ENCODE data around the gene HJV.

The HJV gene

DNA sequence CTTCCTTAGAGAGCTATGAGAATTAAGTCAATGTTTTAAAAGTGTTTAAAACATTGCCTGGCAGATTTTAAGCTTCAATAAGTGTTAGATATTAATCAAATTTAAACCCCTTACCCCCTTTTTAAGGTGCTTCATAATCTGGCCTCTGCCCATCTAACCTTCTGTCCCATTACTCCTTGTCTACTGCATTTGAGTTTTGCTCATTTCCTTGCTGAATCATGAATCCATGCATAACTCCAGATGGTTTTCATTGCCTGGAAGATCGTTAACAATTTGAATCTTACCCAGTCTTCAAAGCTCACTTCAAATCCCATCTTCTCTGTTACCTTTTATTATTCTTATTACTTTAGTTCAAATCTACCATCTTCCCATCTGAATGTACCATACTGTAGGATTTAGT is 4.6 kb downstream of the HJV start:
- no peak overlapping the region for H3K27ac ChIP-seq (ENCODE audit: low read depth, low read length)
- peaks cover 4% of the 10 kb centered on the region for H3K27me3 ChIP-seq (ENCODE audit: control insufficient read depth, insufficient read depth, low read length)
- H3K4me3 ChIP-seq (ENCODE audit: low read length), result no peak overlapping the region
- no peak overlapping the region for H3K9ac ChIP-seq (ENCODE audit: low read length)
- no peaks in the 10 kb centered on the region for H3K36me3 ChIP-seq (ENCODE audit: control insufficient read depth, insufficient read depth, low read length)
- no peaks in the 10 kb centered on the region for H3K4me1 ChIP-seq (ENCODE audit: control insufficient read depth, insufficient read depth, low read length)

DNA sequence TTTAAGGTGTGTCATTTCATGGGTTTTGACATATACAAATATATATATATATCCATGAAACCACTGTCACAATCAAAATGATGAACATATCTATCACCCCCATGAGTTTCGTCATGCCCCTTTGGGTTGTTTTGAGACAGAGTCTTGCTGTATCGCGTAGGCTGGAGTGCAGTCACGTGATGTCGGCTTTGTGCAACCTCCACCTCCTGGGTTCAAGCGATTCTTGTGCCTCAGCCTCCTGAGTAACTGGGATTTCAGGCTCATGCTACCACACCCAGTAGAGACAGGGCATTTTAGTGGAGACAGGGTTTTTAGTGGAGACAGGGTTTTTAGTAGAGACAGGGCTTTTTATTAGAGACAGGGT is 8.0 kb downstream of the HJV start:
- Histone ChIP-seq H3K27ac (ENCODE audit: low read depth, low read length) (no peak overlapping the region), H3K36me3 (ENCODE audit: control insufficient read depth, insufficient read depth, low read length) (no peaks in the 10 kb centered on the region), H3K4me3 (ENCODE audit: low read length) (no peak overlapping the region), H3K9ac (ENCODE audit: low read length) (no peak overlapping the region), H3K4me1 (ENCODE audit: control insufficient read depth, insufficient read depth, low read length) (no peaks in the 10 kb centered on the region), H3K27me3 (ENCODE audit: control insufficient read depth, insufficient read depth, low read length) (no peaks in the 10 kb centered on the region)

- Histone ChIP-seq H3K9ac (ENCODE audit: low read length) (no peak overlapping the region), H3K27ac (ENCODE audit: low read depth, low read length) (no peak overlapping the region)
Measured at GRCh38 chr1:146012703-146013558, 8.6 kb downstream of the HJV start.

GRCh38 chr1:146010126-146010738 is 11.3 kb downstream of the HJV start:
- Histone ChIP-seq H3K36me3 (ENCODE audit: control insufficient read depth, insufficient read depth, low read length) (no peaks in the 10 kb centered on the region), H3K4me3 (ENCODE audit: low read length) (no peak overlapping the region), H3K27me3 (ENCODE audit: control insufficient read depth, insufficient read depth, low read length) (no peaks in the 10 kb centered on the region), H3K4me1 (ENCODE audit: control insufficient read depth, insufficient read depth, low read length) (peaks cover 2% of the 10 kb centered on the region), H3K9ac (ENCODE audit: low read length) (no peak overlapping the region), H3K27ac (ENCODE audit: low read depth, low read length) (no peak overlapping the region)

More at GRCh38 chr1:146012703-146013558, 8.6 kb downstream of the HJV start:
- H3K36me3 ChIP-seq (ENCODE audit: control insufficient read depth, insufficient read depth, low read length), result no peaks in the 10 kb centered on the region
- H3K4me3 ChIP-seq (ENCODE audit: low read length), result no peak overlapping the region
- H3K27me3 ChIP-seq (ENCODE audit: control insufficient read depth, insufficient read depth, low read length), result no peaks in the 10 kb centered on the region
- H3K4me1 ChIP-seq (ENCODE audit: control insufficient read depth, insufficient read depth, low read length), result no peaks in the 10 kb centered on the region

DNA sequence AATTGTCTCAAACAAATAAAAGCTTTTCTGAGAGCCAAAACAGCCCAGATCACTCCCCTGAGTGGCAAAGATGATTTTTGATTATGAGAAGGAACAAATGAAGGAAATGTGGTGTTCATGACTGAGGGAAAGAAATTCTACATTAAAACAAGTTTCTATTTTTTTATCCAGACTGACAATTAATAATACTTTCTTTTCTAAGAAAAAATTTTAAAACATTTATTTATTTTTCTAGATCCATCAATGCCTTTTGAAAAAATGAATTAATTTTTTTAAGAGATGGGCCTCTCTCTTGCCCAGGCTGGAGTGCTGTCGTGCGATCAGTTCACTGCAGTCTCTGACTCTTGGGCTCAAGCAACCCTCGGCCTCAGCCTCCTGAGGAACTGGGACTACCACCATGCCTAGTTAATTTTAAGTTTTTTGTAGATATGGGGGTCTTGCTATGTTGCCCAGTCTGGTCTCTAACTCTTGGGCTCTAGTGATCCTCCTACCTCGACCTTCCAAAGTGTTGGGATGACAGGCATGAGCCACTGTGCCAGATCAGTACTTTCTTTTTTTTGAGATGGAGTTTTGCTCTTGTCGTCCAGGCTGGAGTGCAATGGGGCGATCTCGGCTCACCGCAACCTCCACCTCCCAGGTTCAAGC is 13.9 kb downstream of the HJV start:
- Histone ChIP-seq H3K4me1 (ENCODE audit: control insufficient read depth, insufficient read depth, low read length) (peaks cover 2% of the 10 kb centered on the region), H3K9ac (ENCODE audit: low read length) (no peak overlapping the region), H3K27ac (ENCODE audit: low read depth, low read length) (peak overlapping the region; percentile 46), H3K27me3 (ENCODE audit: control insufficient read depth, insufficient read depth, low read length) (no peaks in the 10 kb centered on the region), H3K36me3 (ENCODE audit: control insufficient read depth, insufficient read depth, low read length) (no peaks in the 10 kb centered on the region), H3K4me3 (ENCODE audit: low read length) (no peak overlapping the region)

- H3K27me3 ChIP-seq (ENCODE audit: control insufficient read depth, insufficient read depth, low read length), result no peaks in the 10 kb centered on the region
- peaks cover 16% of the 10 kb centered on the region for H3K4me1 ChIP-seq (ENCODE audit: control insufficient read depth, insufficient read depth, low read length)
- no peak overlapping the region for H3K9ac ChIP-seq (ENCODE audit: low read length)
- no peak overlapping the region for H3K27ac ChIP-seq (ENCODE audit: low read depth, low read length)
- H3K4me3 ChIP-seq (ENCODE audit: low read length), result no peak overlapping the region
- H3K36me3 ChIP-seq (ENCODE audit: control insufficient read depth, insufficient read depth, low read length), result no peaks in the 10 kb centered on the region
Measured at GRCh38 chr1:146001709-146002108, 19.8 kb downstream of the HJV start.

DNA sequence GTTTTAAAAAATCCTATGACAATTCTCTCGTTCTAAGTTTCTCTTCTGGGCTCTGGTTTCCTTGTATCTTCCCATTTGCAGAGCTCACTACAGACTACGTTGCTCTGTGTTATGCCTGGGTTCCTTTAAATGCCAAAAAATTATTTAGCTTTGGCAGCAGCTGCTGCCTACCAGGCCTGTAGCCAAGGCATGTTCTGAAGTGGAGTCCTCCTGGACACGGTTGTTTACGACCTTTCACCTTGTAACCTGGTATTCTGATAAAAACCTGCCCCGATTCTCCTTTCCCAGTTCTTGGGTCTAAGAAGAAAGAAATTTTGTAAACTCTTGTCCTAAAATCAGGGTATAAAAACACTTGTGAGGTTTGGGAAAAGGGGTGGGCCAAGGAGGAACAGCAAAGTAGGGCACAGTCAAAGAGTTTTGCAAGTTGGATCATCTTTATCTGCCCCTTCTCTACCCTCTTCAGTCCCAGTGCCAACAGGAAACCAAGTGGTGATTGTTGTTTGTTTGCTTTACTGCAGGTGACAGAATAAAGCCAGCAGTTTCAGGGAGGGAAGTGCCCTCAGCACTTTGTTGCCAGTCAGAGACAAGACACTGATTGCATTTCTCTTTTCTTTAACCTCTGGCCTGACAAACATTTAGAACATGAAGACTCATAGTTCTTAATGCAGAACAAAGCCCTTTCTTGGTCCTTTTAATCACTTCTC is 22.1 kb downstream of the HJV start:
- Histone ChIP-seq H3K9ac (ENCODE audit: low read length) (no peak overlapping the region), H3K27me3 (ENCODE audit: control insufficient read depth, insufficient read depth, low read length) (no peaks in the 10 kb centered on the region), H3K27ac (ENCODE audit: low read depth, low read length) (peak overlapping the region; percentile 94), H3K4me3 (ENCODE audit: low read length) (peak overlapping the region; percentile 7), H3K4me1 (ENCODE audit: control insufficient read depth, insufficient read depth, low read length) (peaks cover 16% of the 10 kb centered on the region), H3K36me3 (ENCODE audit: control insufficient read depth, insufficient read depth, low read length) (peaks cover 15% of the 10 kb centered on the region)

- Histone ChIP-seq H3K9ac (ENCODE audit: low read length) (no peak overlapping the region), H3K27ac (ENCODE audit: low read depth, low read length) (peak overlapping the region; percentile 94), H3K4me1 (ENCODE audit: control insufficient read depth, insufficient read depth, low read length) (peaks cover 20% of the 10 kb centered on the region), H3K4me3 (ENCODE audit: low read length) (peak overlapping the region; percentile 76), H3K27me3 (ENCODE audit: control insufficient read depth, insufficient read depth, low read length) (no peaks in the 10 kb centered on the region), H3K36me3 (ENCODE audit: control insufficient read depth, insufficient read depth, low read length) (peaks cover 33% of the 10 kb centered on the region)
Measured at GRCh38 chr1:145997718-145998023, 23.9 kb downstream of the HJV start.

- peaks cover 24% of the 10 kb centered on the region for H3K4me1 ChIP-seq (ENCODE audit: control insufficient read depth, insufficient read depth, low read length)
- H3K9ac ChIP-seq (ENCODE audit: low read length), result peak overlapping the region; percentile 77
- H3K27ac ChIP-seq (ENCODE audit: low read depth, low read length), result peak overlapping the region; percentile 94
- no peaks in the 10 kb centered on the region for H3K27me3 ChIP-seq (ENCODE audit: control insufficient read depth, insufficient read depth, low read length)
- H3K4me3 ChIP-seq (ENCODE audit: low read length), result peak overlapping the region; percentile 76
- H3K36me3 ChIP-seq (ENCODE audit: control insufficient read depth, insufficient read depth, low read length), result peaks cover 36% of the 10 kb centered on the region
Measured at GRCh38 chr1:145997016-145997717, 24.4 kb downstream of the HJV start.

DNA sequence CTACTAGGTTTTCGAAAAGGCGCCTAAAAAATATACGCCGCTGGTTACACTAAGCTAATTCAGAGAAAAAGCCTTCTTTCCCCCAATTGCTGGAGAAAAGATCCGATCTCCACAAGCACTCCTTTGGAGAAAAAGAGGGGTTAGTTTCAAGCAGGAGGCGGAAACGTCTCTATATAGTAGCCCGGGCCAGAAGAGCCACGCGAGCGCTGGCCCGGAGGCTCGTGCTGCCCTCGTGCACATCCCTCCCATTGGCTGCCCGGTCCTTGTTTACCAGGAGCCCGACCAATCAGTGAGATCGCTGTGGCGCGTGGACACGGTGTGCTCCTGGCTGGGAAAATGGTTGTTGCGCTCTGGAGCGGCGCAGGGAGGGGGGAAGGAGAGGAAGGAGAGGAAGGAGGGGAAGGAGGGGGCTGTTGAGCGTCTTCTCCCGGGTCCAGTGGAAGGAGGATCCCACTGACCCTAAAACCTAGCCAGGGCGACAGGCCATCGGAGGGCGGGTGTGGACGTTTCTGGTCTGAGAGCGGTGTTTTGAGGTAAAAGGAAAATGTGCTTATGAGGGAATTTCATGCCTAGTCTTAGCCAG is 25.0 kb downstream of the HJV start, which contains the start of gene TXNIP:
Gene TXNIP (minus strand): TSS at position 147 of the 583 bp plus-strand sequence. CDS start 313 bp downstream, outside the sequence.
- Histone ChIP-seq H3K27ac (ENCODE audit: low read depth, low read length) (peak within 1 kb of the TSS; percentile 97), H3K27me3 (ENCODE audit: control insufficient read depth, insufficient read depth, low read length) (no peaks in the 10 kb centered on the region), H3K4me3 (ENCODE audit: low read length) (peak within 1 kb of the TSS; percentile 100), H3K36me3 (ENCODE audit: control insufficient read depth, insufficient read depth, low read length) (peaks cover 36% of the 10 kb centered on the region), H3K4me1 (ENCODE audit: control insufficient read depth, insufficient read depth, low read length) (peaks cover 24% of the 10 kb centered on the region), H3K9ac (ENCODE audit: low read length) (peak within 1 kb of the TSS; percentile 98)

- Histone ChIP-seq H3K27ac (ENCODE audit: low read depth, low read length) (peak overlapping the region; percentile 97), H3K36me3 (ENCODE audit: control insufficient read depth, insufficient read depth, low read length) (peaks cover 36% of the 10 kb centered on the region), H3K27me3 (ENCODE audit: control insufficient read depth, insufficient read depth, low read length) (no peaks in the 10 kb centered on the region), H3K9ac (ENCODE audit: low read length) (peak overlapping the region; percentile 98), H3K4me1 (ENCODE audit: control insufficient read depth, insufficient read depth, low read length) (peaks cover 24% of the 10 kb centered on the region), H3K4me3 (ENCODE audit: low read length) (peak overlapping the region; percentile 100)
Measured at GRCh38 chr1:145995964-145996432, 25.5 kb downstream of the HJV start.
